Stimulated activated CD4-positive, alpha-beta T cell treated with anti-CD3 and anti-CD28 coated beads, Interleukin-2, amount 100 ng/mL, for 24 hours (primary cell): ENCODE results near the gene GPR148.

Source experiments
- DNase-seq, 2 donors: peaks; one replicate each; pipeline ENCODE4 v3.0.0-alpha.2; 2020

Gene GPR148

GRCh38 chr2:130776550-130776949, 47.7 kb downstream of the GPR148 start:
- no peak for DNase-seq

GRCh38 chr2:130778781-130779180, 49.9 kb downstream of the GPR148 start:
- DNase-seq = no peak
